Activated CD8-positive, alpha-beta memory T cell treated with anti-CD3 and anti-CD28 coated beads, Interleukin-2, amount 50 U/mL, for 1 hour (primary cell): Measurements from ENCODE around the gene MXRA5.
"Not testable (repeated sequence)": the region's sequence is repeated elsewhere in the genome, so short reads cannot be mapped to it uniquely, and the experiment has no call there.

ENCODE experiments used
- DNase-seq: peaks from one replicate; pipeline ENCODE4 v3.0.0-alpha.2; 2020; ENCODE audit errors: extremely low read depth

Gene MXRA5

GRCh38 chrX:3320471-3321046, 25.9 kb downstream of the MXRA5 start:
- no peak for DNase-seq

DNA sequence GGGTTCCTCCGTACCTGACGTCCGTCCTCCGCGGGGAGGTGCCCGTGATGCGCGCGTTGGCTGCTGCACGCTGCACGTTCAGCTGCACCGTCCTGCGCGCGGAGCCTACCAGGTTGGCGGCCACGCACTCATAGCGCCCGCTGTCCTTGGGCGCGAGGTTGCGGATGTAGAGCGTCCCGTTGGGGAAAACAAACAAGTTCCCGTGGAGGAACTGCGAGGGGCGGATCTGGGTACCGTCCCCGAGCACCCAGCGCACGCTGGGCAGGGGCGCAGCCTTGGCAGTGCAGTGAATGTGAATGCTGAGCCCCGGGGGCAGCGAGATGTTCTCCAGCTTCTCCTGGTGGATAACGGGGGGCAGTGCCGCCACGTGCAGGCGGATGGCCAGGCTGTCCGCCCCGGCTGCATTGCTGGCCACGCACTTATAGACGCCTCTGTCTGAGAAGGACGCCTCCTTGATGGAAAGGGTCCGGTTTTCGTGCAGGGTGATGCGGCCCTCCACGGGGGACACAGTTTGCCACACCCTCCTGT, 29.2 kb downstream of the MXRA5 start:
- no peak for DNase-seq

- no peak for DNase-seq
These were observed 34.3 kb downstream of the MXRA5 start for GRCh38 chrX:3312109-3312508.

DNA sequence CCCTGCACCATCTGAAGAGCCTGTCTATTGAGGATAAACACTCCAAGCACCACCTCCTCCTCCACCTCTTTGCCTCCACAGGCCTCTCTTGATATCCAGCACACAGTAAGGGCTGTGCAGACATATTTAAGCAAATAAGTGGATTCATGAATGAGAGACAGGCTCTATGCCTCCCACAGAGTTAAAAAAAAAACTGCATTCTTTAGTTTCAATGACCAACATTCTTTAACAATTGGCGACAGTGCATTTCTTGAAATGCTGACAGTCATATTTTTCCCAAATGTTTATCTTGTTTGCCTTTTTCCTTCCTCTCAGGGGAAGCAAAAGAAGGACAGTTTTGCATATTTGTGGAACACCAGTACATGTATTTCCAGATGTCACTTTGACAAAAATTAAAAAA, 38.6 kb downstream of the MXRA5 start:
- DNase-seq = no peak

GRCh38 chrX:3299636-3300035, 46.8 kb downstream of the MXRA5 start:
- no peak for DNase-seq

GRCh38 chrX:3295731-3296130, 50.7 kb downstream of the MXRA5 start:
- no peak for DNase-seq

- no peak for DNase-seq
These were observed 53.2 kb downstream of the MXRA5 start for GRCh38 chrX:3293251-3293650.

DNA sequence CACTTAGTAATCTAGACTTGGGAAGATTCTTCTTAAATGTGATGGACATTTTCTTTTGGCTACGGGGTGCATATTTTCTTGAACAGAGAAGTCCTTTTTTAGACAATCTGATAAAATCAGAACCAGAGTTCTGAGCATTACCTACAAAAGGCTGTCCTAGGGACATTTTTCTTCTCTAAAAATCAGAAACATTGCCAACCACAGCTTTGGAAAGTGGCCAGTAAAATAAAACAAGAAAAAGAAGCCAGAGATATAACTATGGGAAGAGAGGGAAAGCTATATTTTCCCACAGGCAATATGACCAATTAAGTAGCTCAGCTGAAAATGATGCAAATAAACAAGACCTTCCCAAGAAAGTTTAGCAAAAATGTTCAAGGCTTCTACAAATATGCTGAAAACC, 55.9 kb downstream of the MXRA5 start:
- DNase-seq = no peak

GRCh38 chrX:3286196-3286945, 60.1 kb downstream of the MXRA5 start:
- DNase-seq = no peak

DNA sequence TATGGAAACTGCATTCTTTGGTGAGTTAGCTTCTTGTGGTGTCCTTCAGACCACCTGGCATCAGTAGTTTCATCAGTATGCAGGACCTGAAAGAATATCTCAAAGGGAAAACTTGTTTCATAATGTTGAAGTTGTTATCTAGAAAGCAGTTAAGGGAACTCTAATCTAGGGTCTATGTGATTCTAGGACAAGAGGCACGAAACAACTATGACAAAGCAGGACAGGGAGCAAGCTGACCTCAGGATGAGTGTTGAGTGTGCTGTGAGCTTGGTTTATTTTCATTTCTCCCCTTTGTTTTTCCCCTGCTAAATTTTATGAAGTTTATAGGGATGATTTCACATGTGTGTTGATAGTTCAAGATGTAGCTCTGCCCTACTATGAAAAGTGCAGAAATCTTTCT, 65.7 kb downstream of the MXRA5 start:
- no peak for DNase-seq

GRCh38 chrX:3273668-3274067, 72.8 kb downstream of the MXRA5 start:
- DNase-seq = not testable (repeated sequence)

- no peak for DNase-seq
These were observed 74.6 kb downstream of the MXRA5 start for GRCh38 chrX:3271834-3272186.

DNA sequence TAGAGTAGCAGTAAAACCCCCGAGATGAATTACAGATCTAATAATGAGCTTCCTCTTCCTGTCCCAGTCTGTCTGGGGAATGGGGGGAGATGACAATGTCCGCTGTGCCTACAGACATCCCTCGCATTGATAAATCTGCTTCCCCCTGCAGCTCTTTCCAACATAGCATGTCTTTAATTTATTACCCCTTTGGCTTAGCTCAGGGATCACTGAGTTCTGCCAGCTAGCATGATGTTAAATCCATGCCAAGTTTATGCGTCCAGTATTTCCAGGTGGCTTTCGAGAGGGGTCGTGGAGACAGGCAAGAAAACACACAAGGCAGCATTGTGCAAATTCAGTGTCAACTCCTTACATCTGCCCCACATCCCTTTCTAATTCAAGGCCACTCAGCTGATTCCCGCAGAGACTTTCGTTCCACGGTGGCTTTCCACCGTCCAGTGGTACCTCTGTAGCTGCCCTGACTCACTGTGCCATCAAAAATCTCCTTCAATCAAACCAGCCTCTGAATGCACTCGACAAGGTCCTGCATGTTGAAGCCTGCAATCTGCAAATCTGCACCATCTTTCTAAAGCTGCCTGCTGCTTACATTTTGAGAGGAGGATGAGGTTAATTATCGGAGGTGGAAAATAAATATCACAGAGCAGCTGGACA, 75.1 kb downstream of the MXRA5 start:
- no peak for DNase-seq

DNA sequence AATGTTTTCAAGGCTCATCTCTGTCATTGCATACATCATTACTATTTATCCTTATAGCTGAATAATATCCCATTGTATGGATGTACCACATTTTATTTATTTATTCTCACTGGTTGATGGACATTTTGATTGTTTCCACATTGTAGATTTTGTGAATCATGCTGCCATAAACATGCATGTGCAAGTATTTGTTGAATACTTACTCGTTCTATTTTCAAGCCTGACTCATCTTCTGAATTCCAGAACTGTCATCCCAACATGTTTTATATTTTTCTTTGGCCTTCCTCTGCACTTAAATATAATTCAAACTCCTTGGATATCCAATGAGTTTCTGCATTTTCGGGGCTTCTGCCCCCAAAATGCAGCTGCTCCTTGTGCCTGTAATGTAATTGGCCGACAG, 77.6 kb downstream of the MXRA5 start:
- no peak for DNase-seq

- DNase-seq = no peak
These were observed 82.7 kb downstream of the MXRA5 start for GRCh38 chrX:3263681-3264126.

DNA sequence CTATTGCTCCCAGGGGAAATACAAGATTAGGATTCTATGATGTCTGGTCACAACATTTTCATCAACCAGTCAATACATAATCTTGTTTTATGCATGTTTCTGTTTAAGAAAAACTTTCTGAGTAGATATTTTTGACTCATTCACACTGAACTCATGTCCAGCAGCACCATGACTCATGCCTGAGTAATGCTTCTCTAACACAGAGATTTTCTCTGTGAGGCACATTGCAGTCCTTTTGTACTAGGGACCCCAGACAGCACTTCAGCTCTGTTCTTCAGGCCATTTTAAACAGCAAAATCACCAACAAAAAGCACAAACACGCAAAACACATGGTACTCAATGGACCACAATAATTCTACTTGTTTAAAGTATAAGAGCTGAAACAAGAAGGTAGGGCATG, 83.6 kb downstream of the MXRA5 start:
- DNase-seq = no peak
